Activated CD4-positive, alpha-beta memory T cell treated with anti-CD3 and anti-CD28 coated beads for 36 hours (primary cell): ENCODE results near the gene C11orf86. TPM values are rescaled to one million over a fixed set of nuclear protein-coding genes. Genes with fewer than 3 reads are reported as not detected.
"Not testable (repeated sequence)": the region's sequence is repeated elsewhere in the genome, so short reads cannot be mapped to it uniquely, and the experiment has no call there.

ENCODE experiments used
- CTCF ChIA-PET: fragments of 350-600 bp; sonication (Branson Sonifier 250); formaldehyde crosslinking; loops from one replicate; lab custom pipeline; 2021; ENCODE audit warnings: antibody characterized with exemption, inconsistent platforms; lab: Charles Lee
- POLR2A ChIA-PET: fragments of 350-600 bp; sonication (Branson Sonifier 250); formaldehyde crosslinking; loops from one replicate; lab custom pipeline; 2021; ENCODE audit warnings: antibody characterized with exemption; lab: Charles Lee
- DNase-seq: peaks from one replicate; pipeline ENCODE4 v3.0.0-alpha.2; 2020
- H3K27ac Mint-ChIP-seq: one replicate; pipeline ENCODE4 v1.8.0; 2021; ENCODE audit warnings: mixed read lengths
- H3K27me3 Mint-ChIP-seq: one replicate; pipeline ENCODE4 v1.8.0; 2021; ENCODE audit warnings: mixed read lengths
- H3K36me3 Mint-ChIP-seq: one replicate; pipeline ENCODE4 v1.8.0; 2021; ENCODE audit warnings: mixed read lengths
- H3K4me1 Mint-ChIP-seq: one replicate; pipeline ENCODE4 v1.8.0; 2021; ENCODE audit warnings: low read depth, mixed read lengths
- H3K4me3 Mint-ChIP-seq: one replicate; pipeline ENCODE4 v1.8.0; 2021; ENCODE audit warnings: mild to moderate bottlenecking, mixed read lengths
- H3K9me3 Mint-ChIP-seq: one replicate; pipeline ENCODE4 v1.8.0; 2021; ENCODE audit warnings: mixed read lengths
- intact Hi-C: fragments of 100-400 bp; cut with micrococcal nuclease; formaldehyde crosslinking; loops from one replicate; pipeline ENCODE4 v1.15.1; 2023
- total RNA-seq, 2 experiments: library from RNA; stranded (reverse); gene quantifications; one replicate each; pipeline ENCODE4 v1.2.3, GENCODE V29; 2021

Gene C11orf86
- total RNA-seq, 2 experiments from 2014 or later: not detected

- intact Hi-C loops: no loop called here
- CTCF ChIA-PET: no interaction called here
- Mint-ChIP-seq H3K27ac (no peak overlapping the region), H3K27me3 (peaks cover 2% of the 10 kb centered on the region), H3K36me3 (no peaks in the 10 kb centered on the region), H3K4me3 (no peak overlapping the region), H3K4me1 (peaks cover 7% of the 10 kb centered on the region), H3K9me3 (no peaks in the 10 kb centered on the region)
- no peak for DNase-seq
- POLR2A ChIA-PET: no interaction called here
Observed at GRCh38 chr11:67002297-67002913, 27.3 kb downstream of the C11orf86 start.

- intact Hi-C loops: no loop called here
- DNase-seq: no peak
- ChIA-PET CTCF (no interaction called here), POLR2A (no interaction called here)
- no peaks in the 10 kb centered on the region for H3K36me3 Mint-ChIP-seq
- H3K27ac Mint-ChIP-seq: no peak overlapping the region
- no peak overlapping the region for H3K4me3 Mint-ChIP-seq
- H3K4me1 Mint-ChIP-seq: peaks cover 7% of the 10 kb centered on the region
- H3K27me3 Mint-ChIP-seq: no peaks in the 10 kb centered on the region
- H3K9me3 Mint-ChIP-seq: no peaks in the 10 kb centered on the region
Observed at GRCh38 chr11:67002921-67003411, 27.9 kb downstream of the C11orf86 start.

- H3K27ac Mint-ChIP-seq, POLR2A ChIA-PET, intact Hi-C loops, DNase-seq, H3K4me1 Mint-ChIP-seq, H3K9me3 Mint-ChIP-seq, H3K36me3 Mint-ChIP-seq, H3K27me3 Mint-ChIP-seq, H3K4me3 Mint-ChIP-seq: not testable (repeated sequence)
- CTCF ChIA-PET: interaction anchor here (0.7 kb wide), 1 partner anchor 11 kb away, joined by 4 read pairs; no protein-coding TSS in a partner anchor
Observed at GRCh38 chr11:67005200-67005599, 30.1 kb downstream of the C11orf86 start.

GRCh38 chr11:67006029-67006884 is 31.2 kb downstream of the C11orf86 start:
- ChIA-PET POLR2A (no interaction called here), CTCF (interaction anchor here (0.7 to 1.1 kb wide), 2 partner anchors 10 to 20 kb away, joined by 3 to 4 read pairs; no protein-coding TSS in a partner anchor)
- Mint-ChIP-seq H3K4me3 (no peak overlapping the region), H3K9me3 (no peaks in the 10 kb centered on the region), H3K27me3 (no peaks in the 10 kb centered on the region), H3K4me1 (peaks cover 7% of the 10 kb centered on the region), H3K36me3 (no peaks in the 10 kb centered on the region), H3K27ac (no peak overlapping the region)
- DNase-seq: peak; percentile 54
- intact Hi-C loops: no loop called here

- intact Hi-C loops: no loop called here
- no peak overlapping the region for H3K27ac Mint-ChIP-seq
- no peaks in the 10 kb centered on the region for H3K27me3 Mint-ChIP-seq
- H3K9me3 Mint-ChIP-seq: no peaks in the 10 kb centered on the region
- no peaks in the 10 kb centered on the region for H3K36me3 Mint-ChIP-seq
- DNase-seq: no peak
- ChIA-PET CTCF (interaction anchor here (1.1 kb wide), 1 partner anchor 19 kb away, joined by 3 read pairs; no protein-coding TSS in a partner anchor), POLR2A (no interaction called here)
- H3K4me3 Mint-ChIP-seq: no peak overlapping the region
- H3K4me1 Mint-ChIP-seq: peaks cover 7% of the 10 kb centered on the region
Observed at GRCh38 chr11:67007126-67007525, 32.0 kb downstream of the C11orf86 start.

- Mint-ChIP-seq H3K27me3 (peaks cover 3% of the 10 kb centered on the region), H3K4me1 (peaks cover 7% of the 10 kb centered on the region), H3K27ac (no peak overlapping the region), H3K9me3 (no peaks in the 10 kb centered on the region), H3K4me3 (no peak overlapping the region), H3K36me3 (no peaks in the 10 kb centered on the region)
- ChIA-PET POLR2A (no interaction called here), CTCF (no interaction called here)
- no peak for DNase-seq
- intact Hi-C loops: no loop called here
Observed at GRCh38 chr11:67010296-67010905, 35.3 kb downstream of the C11orf86 start.

GRCh38 chr11:67013511-67014045 is 38.5 kb downstream of the C11orf86 start:
- H3K27me3 Mint-ChIP-seq: peaks cover 3% of the 10 kb centered on the region
- no peaks in the 10 kb centered on the region for H3K4me1 Mint-ChIP-seq
- H3K4me3 Mint-ChIP-seq: no peak overlapping the region
- no peaks in the 10 kb centered on the region for H3K36me3 Mint-ChIP-seq
- POLR2A ChIA-PET: no interaction called here
- no peaks in the 10 kb centered on the region for H3K9me3 Mint-ChIP-seq
- DNase-seq: no peak
- intact Hi-C loops: no loop called here
- no peak overlapping the region for H3K27ac Mint-ChIP-seq
- CTCF ChIA-PET: no interaction called here

GRCh38 chr11:67014343-67014742 is 39.2 kb downstream of the C11orf86 start:
- intact Hi-C loops: no loop called here
- CTCF ChIA-PET: no interaction called here
- Mint-ChIP-seq H3K27ac (no peak overlapping the region), H3K4me1 (no peaks in the 10 kb centered on the region), H3K9me3 (peaks cover 4% of the 10 kb centered on the region), H3K36me3 (no peaks in the 10 kb centered on the region), H3K27me3 (peaks cover 5% of the 10 kb centered on the region), H3K4me3 (no peak overlapping the region)
- no peak for DNase-seq
- POLR2A ChIA-PET: interaction anchor here (0.9 kb wide), 1 partner anchor 158 kb away, joined by 3 read pairs; no protein-coding TSS in a partner anchor

GRCh38 chr11:67015048-67015447 is 39.9 kb downstream of the C11orf86 start:
- ChIA-PET CTCF (no interaction called here), POLR2A (interaction anchor here (0.9 kb wide), 1 partner anchor 159 kb away, joined by 3 read pairs; no protein-coding TSS in a partner anchor)
- Mint-ChIP-seq H3K27ac (no peak overlapping the region), H3K36me3 (no peaks in the 10 kb centered on the region), H3K27me3 (peaks cover 5% of the 10 kb centered on the region), H3K4me1 (no peaks in the 10 kb centered on the region), H3K9me3 (peaks cover 4% of the 10 kb centered on the region), H3K4me3 (no peak overlapping the region)
- no peak for DNase-seq
- intact Hi-C loops: no loop called here

- no peak overlapping the region for H3K4me3 Mint-ChIP-seq
- POLR2A ChIA-PET: no interaction called here
- DNase-seq: no peak
- peaks cover 10% of the 10 kb centered on the region for H3K27me3 Mint-ChIP-seq
- intact Hi-C loops: no loop called here
- H3K36me3 Mint-ChIP-seq: no peaks in the 10 kb centered on the region
- H3K27ac Mint-ChIP-seq: no peak overlapping the region
- H3K9me3 Mint-ChIP-seq: peaks cover 4% of the 10 kb centered on the region
- CTCF ChIA-PET: interaction anchor here (0.6 to 1.0 kb wide), 3 partner anchors 8 to 39 kb away, joined by 3 to 4 read pairs (median 3); no protein-coding TSS in a partner anchor
- peaks cover 3% of the 10 kb centered on the region for H3K4me1 Mint-ChIP-seq
Observed at GRCh38 chr11:67016550-67016949, 41.4 kb downstream of the C11orf86 start.

GRCh38 chr11:67020949-67021348 is 45.8 kb downstream of the C11orf86 start:
- DNase-seq: no peak

More at GRCh38 chr11:67020949-67021348, 45.8 kb downstream of the C11orf86 start:
- intact Hi-C loops: no loop called here
- ChIA-PET CTCF (interaction anchor here (0.8 to 2.5 kb wide), 3 partner anchors 63 to 636 kb away, joined by 3 to 7 read pairs (median 4); partner anchors contain the start of gene PC), POLR2A (no interaction called here)
- H3K27me3 Mint-ChIP-seq: peaks cover 34% of the 10 kb centered on the region
- peaks cover 4% of the 10 kb centered on the region for H3K9me3 Mint-ChIP-seq
- no peaks in the 10 kb centered on the region for H3K36me3 Mint-ChIP-seq
- H3K4me1 Mint-ChIP-seq: peaks cover 33% of the 10 kb centered on the region
- no peak overlapping the region for H3K27ac Mint-ChIP-seq
- no peak overlapping the region for H3K4me3 Mint-ChIP-seq
